SK-N-SH (cell line): ENCODE data around the gene PGGHG.

Experiments
- CHD2 ChIP-seq: fragments of 150-350 bp; IDR thresholded peaks from 2 replicates; pipeline ENCODE4 v1.6.1; 2018; ENCODE audit warnings: low read length; ENCODE audit not compliant: partially characterized antibody
- ELF1 ChIP-seq: IDR thresholded peaks from 2 replicates; pipeline ENCODE4 v1.4.0; 2012
- FOXJ3 ChIP-seq: sonication (generic); formaldehyde crosslinking; IDR thresholded peaks from 2 replicates; pipeline ENCODE4 v1.5.1; 2020; ENCODE audit warnings: mild to moderate bottlenecking, missing genetic modification reagents
- POLR2AphosphoS5 ChIP-seq: IDR thresholded peaks from 2 replicates; pipeline ENCODE4 v1.6.1; 2012; ENCODE audit warnings: low read depth, low read length
- RAD21 ChIP-seq: IDR thresholded peaks from 2 replicates; pipeline ENCODE4 v1.6.1; 2012; ENCODE audit warnings: mild to moderate bottlenecking, low read length
- SMC3 ChIP-seq: IDR thresholded peaks from 2 replicates; pipeline ENCODE4 v1.6.1; 2012; ENCODE audit warnings: low read depth, low read length, improper control_type of control experiment
- TF ChIP-seq, protein P1 (sequence below): fragments of 150-350 bp; IDR thresholded peaks from 2 replicates; pipeline ENCODE4 v1.6.1; 2017; ENCODE audit warnings: antibody characterized with exemption, low read length, low read depth, borderline replicate concordance
- TF ChIP-seq, protein P2 (sequence below): fragments of 200-600 bp; sonication (generic); IDR thresholded peaks from 2 replicates; pipeline ENCODE4 v1.6.1; 2017; ENCODE audit warnings: antibody characterized with exemption, mild to moderate bottlenecking, moderate library complexity
- TF ChIP-seq, protein P3 (sequence below): IDR thresholded peaks from 2 replicates; pipeline ENCODE4 v1.6.1; 2012; ENCODE audit warnings: mild to moderate bottlenecking, low read depth, low read length, moderate library complexity

DNA sequence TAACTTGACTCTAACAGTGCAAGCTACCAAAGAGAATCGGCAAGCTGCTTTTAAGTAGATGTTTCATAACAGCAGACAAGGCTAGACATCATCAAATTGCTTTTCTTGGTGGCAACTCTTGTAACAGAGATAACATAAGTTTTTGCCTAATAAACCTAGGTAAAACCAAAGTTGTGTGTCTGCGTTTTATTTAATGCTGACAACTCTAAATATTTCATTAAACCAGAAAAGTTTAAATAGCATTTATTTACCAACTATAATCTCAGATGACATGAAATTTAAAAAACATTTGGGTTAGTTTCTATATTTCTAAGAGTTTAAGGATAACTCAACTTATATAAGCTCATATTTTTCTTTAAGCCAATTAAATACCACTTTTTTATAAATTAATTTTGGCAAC is 51.0 kb downstream of the PGGHG start:
- TF ChIP-seq, protein P1, sequence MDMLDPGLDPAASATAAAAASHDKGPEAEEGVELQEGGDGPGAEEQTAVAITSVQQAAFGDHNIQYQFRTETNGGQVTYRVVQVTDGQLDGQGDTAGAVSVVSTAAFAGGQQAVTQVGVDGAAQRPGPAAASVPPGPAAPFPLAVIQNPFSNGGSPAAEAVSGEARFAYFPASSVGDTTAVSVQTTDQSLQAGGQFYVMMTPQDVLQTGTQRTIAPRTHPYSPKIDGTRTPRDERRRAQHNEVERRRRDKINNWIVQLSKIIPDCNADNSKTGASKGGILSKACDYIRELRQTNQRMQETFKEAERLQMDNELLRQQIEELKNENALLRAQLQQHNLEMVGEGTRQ = no peak
- no peak for TF ChIP-seq FOXJ3 (CRISPR knock-in tag)
- TF ChIP-seq POLR2AphosphoS5 = no peak
- TF ChIP-seq, protein P2, sequence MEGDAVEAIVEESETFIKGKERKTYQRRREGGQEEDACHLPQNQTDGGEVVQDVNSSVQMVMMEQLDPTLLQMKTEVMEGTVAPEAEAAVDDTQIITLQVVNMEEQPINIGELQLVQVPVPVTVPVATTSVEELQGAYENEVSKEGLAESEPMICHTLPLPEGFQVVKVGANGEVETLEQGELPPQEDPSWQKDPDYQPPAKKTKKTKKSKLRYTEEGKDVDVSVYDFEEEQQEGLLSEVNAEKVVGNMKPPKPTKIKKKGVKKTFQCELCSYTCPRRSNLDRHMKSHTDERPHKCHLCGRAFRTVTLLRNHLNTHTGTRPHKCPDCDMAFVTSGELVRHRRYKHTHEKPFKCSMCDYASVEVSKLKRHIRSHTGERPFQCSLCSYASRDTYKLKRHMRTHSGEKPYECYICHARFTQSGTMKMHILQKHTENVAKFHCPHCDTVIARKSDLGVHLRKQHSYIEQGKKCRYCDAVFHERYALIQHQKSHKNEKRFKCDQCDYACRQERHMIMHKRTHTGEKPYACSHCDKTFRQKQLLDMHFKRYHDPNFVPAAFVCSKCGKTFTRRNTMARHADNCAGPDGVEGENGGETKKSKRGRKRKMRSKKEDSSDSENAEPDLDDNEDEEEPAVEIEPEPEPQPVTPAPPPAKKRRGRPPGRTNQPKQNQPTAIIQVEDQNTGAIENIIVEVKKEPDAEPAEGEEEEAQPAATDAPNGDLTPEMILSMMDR = no peak
- TF ChIP-seq RAD21 = no peak
- TF ChIP-seq CHD2 = no peak
- TF ChIP-seq SMC3 = no peak
- TF ChIP-seq, protein P3, sequence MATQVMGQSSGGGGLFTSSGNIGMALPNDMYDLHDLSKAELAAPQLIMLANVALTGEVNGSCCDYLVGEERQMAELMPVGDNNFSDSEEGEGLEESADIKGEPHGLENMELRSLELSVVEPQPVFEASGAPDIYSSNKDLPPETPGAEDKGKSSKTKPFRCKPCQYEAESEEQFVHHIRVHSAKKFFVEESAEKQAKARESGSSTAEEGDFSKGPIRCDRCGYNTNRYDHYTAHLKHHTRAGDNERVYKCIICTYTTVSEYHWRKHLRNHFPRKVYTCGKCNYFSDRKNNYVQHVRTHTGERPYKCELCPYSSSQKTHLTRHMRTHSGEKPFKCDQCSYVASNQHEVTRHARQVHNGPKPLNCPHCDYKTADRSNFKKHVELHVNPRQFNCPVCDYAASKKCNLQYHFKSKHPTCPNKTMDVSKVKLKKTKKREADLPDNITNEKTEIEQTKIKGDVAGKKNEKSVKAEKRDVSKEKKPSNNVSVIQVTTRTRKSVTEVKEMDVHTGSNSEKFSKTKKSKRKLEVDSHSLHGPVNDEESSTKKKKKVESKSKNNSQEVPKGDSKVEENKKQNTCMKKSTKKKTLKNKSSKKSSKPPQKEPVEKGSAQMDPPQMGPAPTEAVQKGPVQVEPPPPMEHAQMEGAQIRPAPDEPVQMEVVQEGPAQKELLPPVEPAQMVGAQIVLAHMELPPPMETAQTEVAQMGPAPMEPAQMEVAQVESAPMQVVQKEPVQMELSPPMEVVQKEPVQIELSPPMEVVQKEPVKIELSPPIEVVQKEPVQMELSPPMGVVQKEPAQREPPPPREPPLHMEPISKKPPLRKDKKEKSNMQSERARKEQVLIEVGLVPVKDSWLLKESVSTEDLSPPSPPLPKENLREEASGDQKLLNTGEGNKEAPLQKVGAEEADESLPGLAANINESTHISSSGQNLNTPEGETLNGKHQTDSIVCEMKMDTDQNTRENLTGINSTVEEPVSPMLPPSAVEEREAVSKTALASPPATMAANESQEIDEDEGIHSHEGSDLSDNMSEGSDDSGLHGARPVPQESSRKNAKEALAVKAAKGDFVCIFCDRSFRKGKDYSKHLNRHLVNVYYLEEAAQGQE = no peak
- TF ChIP-seq ELF1 = no peak
